Naive thymus-derived CD8-positive, alpha-beta T cell (primary cell): Measurements from ENCODE around the gene ATXN7L1. TPM values are rescaled to one million over a fixed set of nuclear protein-coding genes. Genes with fewer than 3 reads are reported as not detected.
A peak's percentile ranks its signal among the peaks of the same experiment; 100 is the strongest.

Experiments
- ATAC-seq, 2 donors: fragments of 150-1000 bp; cut with Tn5 transposase in 1 of 2; sonication (Bioruptor Pico), chemical (Tn5 transposase) in 1 of 2; 1 replicate in 1 of 2; 2 replicates in 1 of 2; pipeline ENCODE4 v1.10.0; 2021; ENCODE audit warnings: mild to moderate bottlenecking in 2 of 2, moderate library complexity in 2 of 2
- POLR2A ChIA-PET: fragments of 350-600 bp; sonication (Branson Sonifier 250); formaldehyde crosslinking; loops from one replicate; lab custom pipeline; 2021; ENCODE audit warnings: antibody characterized with exemption; lab: Charles Lee
- DNase-seq, 10 donors: peaks; one replicate each; pipeline versions ENCODE4 v3.0.0 to v3.0.0-alpha.2; 2020 to 2022
- H3K27ac Mint-ChIP-seq, 10 donors: one replicate each; pipeline ENCODE4 v1.8.0; 2020 to 2022; ENCODE audit warnings: mild to moderate bottlenecking in 10 of 10, mixed read lengths in 10 of 10, moderate library complexity in 4 of 10, inconsistent platforms in 1 of 10
- H3K27me3 Mint-ChIP-seq, 5 donors: one replicate each; pipeline ENCODE4 v1.8.0; 2021 to 2022; ENCODE audit warnings: mixed read lengths in 5 of 5
- H3K36me3 Mint-ChIP-seq, 3 donors: one replicate each; pipeline ENCODE4 v1.8.0; 2020 to 2022; ENCODE audit warnings: mixed read lengths in 3 of 3, mild to moderate bottlenecking in 2 of 3, inconsistent platforms in 1 of 3
- H3K4me1 Mint-ChIP-seq, 4 donors: one replicate each; pipeline ENCODE4 v1.8.0; 2021 to 2022; ENCODE audit warnings: mixed read lengths in 4 of 4
- H3K4me3 Mint-ChIP-seq, 10 donors: one replicate each; pipeline ENCODE4 v1.8.0; 2020 to 2022; ENCODE audit warnings: mild to moderate bottlenecking in 10 of 10, mixed read lengths in 10 of 10, moderate library complexity in 6 of 10, inconsistent platforms in 1 of 10
- H3K9me3 Mint-ChIP-seq, 9 donors: one replicate each; pipeline ENCODE4 v1.8.0; 2020 to 2022; ENCODE audit warnings: mixed read lengths in 9 of 9, mild to moderate bottlenecking in 3 of 9, inconsistent platforms in 1 of 9, moderate library complexity in 1 of 9
- polyA plus RNA-seq, 3 donors: library from polyadenylated mRNA; unstranded; fragments of 300-500 nt; fragmentation: Illumina TruSeq; gene quantifications; one replicate each; pipeline ENCODE4 v1.2.3, GENCODE V29; 2021
- total RNA-seq, 8 experiments: library from RNA in 2 of 8; stranded (reverse) in 2 of 8; gene quantifications; one replicate each; pipeline ENCODE4 v1.2.3 and lab custom pipeline; 2021 to 2026

Gene ATXN7L1
- total and polyA plus RNA-seq, 5 experiments from 2014 or later, result 6.7 to 35.1 (median 12.7) TPM

- H3K4me1 Mint-ChIP-seq, result peaks cover 4 to 10% (median 7%) of the 10 kb centered on the region in 4 donors
- H3K36me3 Mint-ChIP-seq, result peaks cover 0 to 3% (median 0%) of the 10 kb centered on the region in 3 donors
- ATAC-seq (no peak), DNase-seq (no peak)
- H3K27ac Mint-ChIP-seq, result no peak overlapping the region
- no peak overlapping the region for H3K4me3 Mint-ChIP-seq
- POLR2A ChIA-PET, result no interaction called here
- H3K9me3 Mint-ChIP-seq, result no peaks in the 10 kb centered on the region
- no peaks in the 10 kb centered on the region for H3K27me3 Mint-ChIP-seq
Observed at GRCh38 chr7:105830405-105831301, 45.7 kb downstream of the ATXN7L1 start.

- POLR2A ChIA-PET, result no interaction called here
- no peak overlapping the region for H3K4me3 Mint-ChIP-seq
- ATAC-seq (no peak), DNase-seq (no peak)
- H3K27me3 Mint-ChIP-seq, result no peaks in the 10 kb centered on the region
- H3K36me3 Mint-ChIP-seq, result peaks cover 3 to 8% (median 3%) of the 10 kb centered on the region in 3 donors
- H3K27ac Mint-ChIP-seq, result no peak overlapping the region
- H3K4me1 Mint-ChIP-seq, result peaks cover 4 to 13% (median 7%) of the 10 kb centered on the region in 4 donors
- peaks cover 0 to 5% (median 0%) of the 10 kb centered on the region in 9 donors for H3K9me3 Mint-ChIP-seq
Observed at GRCh38 chr7:105829681-105830322, 46.6 kb downstream of the ATXN7L1 start.

- ATAC-seq (no peak), DNase-seq (no peak)
- Mint-ChIP-seq H3K27me3 (no peaks in the 10 kb centered on the region), H3K36me3 (peaks cover 8 to 16% (median 14%) of the 10 kb centered on the region in 3 donors), H3K4me1 (peaks cover 9 to 19% (median 13%) of the 10 kb centered on the region in 4 donors), H3K9me3 (peaks cover 0 to 21% (median 5%) of the 10 kb centered on the region in 9 donors), H3K27ac (no peak overlapping the region), H3K4me3 (no peak overlapping the region)
- POLR2A ChIA-PET, result no interaction called here
Observed at GRCh38 chr7:105828141-105828540, 48.3 kb downstream of the ATXN7L1 start.

GRCh38 chr7:105827151-105827875 is 49.1 kb downstream of the ATXN7L1 start:
- Mint-ChIP-seq H3K9me3 (peaks cover 0 to 21% (median 5%) of the 10 kb centered on the region in 9 donors), H3K4me3 (no peak overlapping the region), H3K36me3 (peaks cover 8 to 16% (median 14%) of the 10 kb centered on the region in 3 donors), H3K27ac (no peak overlapping the region), H3K4me1 (peaks cover 8 to 16% (median 11%) of the 10 kb centered on the region in 4 donors), H3K27me3 (no peaks in the 10 kb centered on the region)
- POLR2A ChIA-PET, result no interaction called here
- no peak for DNase-seq
- ATAC-seq, result no peak

GRCh38 chr7:105826143-105826542 is 50.3 kb downstream of the ATXN7L1 start:
- no peak overlapping the region for H3K27ac Mint-ChIP-seq
- H3K9me3 Mint-ChIP-seq, result peaks cover 0 to 21% (median 5%) of the 10 kb centered on the region in 9 donors
- no peaks in the 10 kb centered on the region for H3K27me3 Mint-ChIP-seq
- DNase-seq, result no peak
- no peak for ATAC-seq
- no peak overlapping the region for H3K4me3 Mint-ChIP-seq
- H3K4me1 Mint-ChIP-seq, result peaks cover 8 to 16% (median 13%) of the 10 kb centered on the region in 4 donors
- POLR2A ChIA-PET, result no interaction called here
- peaks cover 8 to 16% (median 14%) of the 10 kb centered on the region in 3 donors for H3K36me3 Mint-ChIP-seq

GRCh38 chr7:105825371-105825770 is 51.0 kb downstream of the ATXN7L1 start:
- H3K4me1 Mint-ChIP-seq, result peaks cover 8 to 16% (median 12%) of the 10 kb centered on the region in 4 donors
- POLR2A ChIA-PET, result no interaction called here
- ATAC-seq, result no peak

GRCh38 chr7:105822806-105823205 is 53.6 kb downstream of the ATXN7L1 start:
- Mint-ChIP-seq H3K4me3 (no peak overlapping the region), H3K27me3 (no peaks in the 10 kb centered on the region), H3K27ac (no peak overlapping the region), H3K36me3 (peaks cover 10 to 19% (median 16%) of the 10 kb centered on the region in 3 donors), H3K9me3 (peaks cover 0 to 21% (median 5%) of the 10 kb centered on the region in 9 donors), H3K4me1 (peaks cover 8 to 17% (median 12%) of the 10 kb centered on the region in 4 donors)
- POLR2A ChIA-PET, result no interaction called here
- DNase-seq (no peak), ATAC-seq (no peak)

More at GRCh38 chr7:105825371-105825770, 51.0 kb downstream of the ATXN7L1 start:
- H3K27ac Mint-ChIP-seq, result no peak overlapping the region
- peaks cover 8 to 19% (median 16%) of the 10 kb centered on the region in 3 donors for H3K36me3 Mint-ChIP-seq
- no peak for DNase-seq
- no peaks in the 10 kb centered on the region for H3K27me3 Mint-ChIP-seq
- H3K9me3 Mint-ChIP-seq, result peaks cover 0 to 21% (median 5%) of the 10 kb centered on the region in 9 donors
- H3K4me3 Mint-ChIP-seq, result no peak overlapping the region

GRCh38 chr7:105821527-105821926 is 54.9 kb downstream of the ATXN7L1 start:
- H3K4me1 Mint-ChIP-seq, result peaks cover 12 to 19% (median 15%) of the 10 kb centered on the region in 4 donors
- H3K9me3 Mint-ChIP-seq, result peaks cover 0 to 21% (median 5%) of the 10 kb centered on the region in 9 donors
- H3K36me3 Mint-ChIP-seq, result peaks cover 10 to 19% (median 16%) of the 10 kb centered on the region in 3 donors
- no peak for DNase-seq
- no peak for ATAC-seq
- H3K4me3 Mint-ChIP-seq, result no peak overlapping the region
- no peak overlapping the region for H3K27ac Mint-ChIP-seq
- POLR2A ChIA-PET, result no interaction called here
- no peaks in the 10 kb centered on the region for H3K27me3 Mint-ChIP-seq

GRCh38 chr7:105820363-105821066 is 55.9 kb downstream of the ATXN7L1 start:
- no peak for ATAC-seq
- POLR2A ChIA-PET, result no interaction called here
- Mint-ChIP-seq H3K9me3 (peaks cover 0 to 21% (median 5%) of the 10 kb centered on the region in 9 donors), H3K27ac (peak overlapping the region in 1 of 10 donors; percentile 19), H3K27me3 (no peaks in the 10 kb centered on the region), H3K4me3 (no peak overlapping the region), H3K36me3 (peaks cover 13 to 19% (median 16%) of the 10 kb centered on the region in 3 donors), H3K4me1 (peaks cover 14 to 22% (median 15%) of the 10 kb centered on the region in 4 donors)
- DNase-seq, result no peak

GRCh38 chr7:105819559-105819958 is 56.8 kb downstream of the ATXN7L1 start:
- Mint-ChIP-seq H3K9me3 (peaks cover 0 to 14% (median 4%) of the 10 kb centered on the region in 9 donors), H3K4me3 (no peak overlapping the region), H3K27ac (peak overlapping the region in 1 of 10 donors; percentile 53), H3K27me3 (no peaks in the 10 kb centered on the region), H3K4me1 (peaks cover 11 to 29% (median 15%) of the 10 kb centered on the region in 4 donors), H3K36me3 (peaks cover 10 to 12% (median 10%) of the 10 kb centered on the region in 3 donors)
- POLR2A ChIA-PET, result no interaction called here
- DNase-seq (no peak), ATAC-seq (no peak)

- Mint-ChIP-seq H3K27ac (peak overlapping the region in 3 of 10 donors; percentile 21 to 76 (median 24)), H3K4me1 (peaks cover 6 to 20% (median 6%) of the 10 kb centered on the region in 4 donors), H3K36me3 (peaks cover 0 to 5% (median 5%) of the 10 kb centered on the region in 3 donors), H3K4me3 (no peak overlapping the region), H3K27me3 (no peaks in the 10 kb centered on the region), H3K9me3 (no peaks in the 10 kb centered on the region)
- ATAC-seq (no peak), DNase-seq (no peak)
- POLR2A ChIA-PET, result no interaction called here
Observed at GRCh38 chr7:105816954-105817615, 59.3 kb downstream of the ATXN7L1 start.
